Smooth muscle cell (in vitro differentiated cells): Measurements from ENCODE around the gene NIT1. TPM values are rescaled to one million over a fixed set of nuclear protein-coding genes. Genes with fewer than 3 reads are reported as not detected.

ENCODE experiments used
- DNase-seq: peaks from one replicate; lab custom pipeline; 2025; ENCODE audit not compliant: unreplicated experiment; lab: John Stamatoyannopoulos, UW
- H2AFZ ChIP-seq: fragments of 200-600 bp; sonication (generic); 2 replicates; pipeline ENCODE4 v1.6.0; 2016; ENCODE audit warnings: antibody characterized with exemption, low read depth, mild to moderate bottlenecking
- H3F3A ChIP-seq: fragments of 200-600 bp; sonication (generic); 2 replicates; pipeline ENCODE4 v1.6.0; 2017; ENCODE audit warnings: antibody characterized with exemption, low read depth
- H3K27ac ChIP-seq: fragments of 200-600 bp; sonication (generic); 2 replicates; pipeline ENCODE4 v1.5.1; 2016; ENCODE audit warnings: low read depth, mild to moderate bottlenecking
- H3K27me3 ChIP-seq: fragments of 200-600 bp; sonication (generic); 2 replicates; pipeline ENCODE4 v1.6.1; 2016; ENCODE audit warnings: low read depth, mild to moderate bottlenecking
- H3K36me3 ChIP-seq: fragments of 200-600 bp; sonication (generic); 2 replicates; pipeline ENCODE4 v1.5.1; 2016; ENCODE audit warnings: low read depth
- H3K4me1 ChIP-seq: fragments of 200-600 bp; sonication (generic); 2 replicates; pipeline ENCODE4 v1.5.1; 2016; ENCODE audit warnings: low read depth
- H3K4me2 ChIP-seq: fragments of 200-600 bp; sonication (generic); 2 replicates; pipeline ENCODE4 v1.6.0; 2016; ENCODE audit warnings: mild to moderate bottlenecking
- H3K4me3 ChIP-seq: fragments of 200-600 bp; sonication (generic); 2 replicates; pipeline ENCODE4 v1.5.1; 2016; ENCODE audit warnings: mild to moderate bottlenecking
- H3K79me2 ChIP-seq: fragments of 200-600 bp; sonication (generic); 2 replicates; pipeline ENCODE4 v1.6.0; 2016; ENCODE audit warnings: low read depth, mild to moderate bottlenecking
- H3K9ac ChIP-seq: fragments of 200-600 bp; sonication (generic); 2 replicates; pipeline ENCODE4 v1.6.0; 2016; ENCODE audit warnings: low read depth
- H3K9me3 ChIP-seq: fragments of 200-600 bp; sonication (generic); replicated peaks from 2 replicates; pipeline ENCODE4 v1.5.1; 2016; ENCODE audit warnings: low read depth
- H4K20me1 ChIP-seq: fragments of 200-600 bp; sonication (generic); 2 replicates; pipeline ENCODE4 v1.6.0; 2016; ENCODE audit warnings: low read depth
- CTCF ChIP-seq: fragments of 200-600 bp; sonication (generic); IDR thresholded peaks from 2 replicates; pipeline ENCODE4 v1.5.1; 2017; ENCODE audit warnings: borderline replicate concordance, mild to moderate bottlenecking, antibody characterized with exemption; ENCODE audit not compliant: insufficient read depth, poor library complexity, severe bottlenecking
- WGBS: methylation state at CpG from one replicate; pipeline ENCODE4 v1.1.7; 2016; ENCODE audit warnings: low lambda C conversion rate; 5-methylcytosine and 5-hydroxymethylcytosine counted together
- polyA plus RNA-seq: library from polyadenylated mRNA; unstranded; fragments of >200 nt; fragmentation: Nextera tagmentation; extraction: Ambion mirVana; gene quantifications from 2 replicates; pipeline ENCODE4 v1.2.1, GENCODE V29; 2016
- total RNA-seq: library from RNA; depleted of rRNA; stranded (reverse); fragments of >200 nt; gene quantifications from 2 replicates; pipeline ENCODE4 v1.2.3, GENCODE V29; 2014

The NIT1 gene
- total and polyA plus RNA-seq, 2 experiments from 2014 or later: 33.6 to 37.6 TPM

- no peak for TF ChIP-seq CTCF
- DNase-seq: no peak
These were observed 27.9 kb downstream of the NIT1 start for GRCh38 chr1:161145832-161146231.

GRCh38 chr1:161153176-161153575 is 35.3 kb downstream of the NIT1 start:
- Histone ChIP-seq H3K9ac (peak overlapping the region; percentile 98), H2AFZ (peak overlapping the region; percentile 88), H3K36me3 (no peaks in the 10 kb centered on the region), H3K9me3 (no peaks in the 10 kb centered on the region), H3K4me3 (peak overlapping the region; percentile 78), H3F3A (no peaks in the 10 kb centered on the region), H3K27me3 (no peaks in the 10 kb centered on the region), H3K79me2 (peaks cover 10% of the 10 kb centered on the region), H3K4me2 (peak overlapping the region; percentile 86), H4K20me1 (no peaks in the 10 kb centered on the region), H3K4me1 (peaks cover 6% of the 10 kb centered on the region), H3K27ac (peak overlapping the region; percentile 93)
- 26% methylated on average over 9 of the region's 9 CpGs for WGBS
- DNase-seq: no peak
- TF ChIP-seq CTCF: no peak

More at GRCh38 chr1:161145832-161146231, 27.9 kb downstream of the NIT1 start:
- Histone ChIP-seq H3F3A (no peaks in the 10 kb centered on the region), H3K27me3 (no peaks in the 10 kb centered on the region), H3K9me3 (no peaks in the 10 kb centered on the region), H3K36me3 (no peaks in the 10 kb centered on the region), H3K27ac (no peak overlapping the region), H3K4me3 (no peak overlapping the region), H3K9ac (no peak overlapping the region), H3K4me2 (no peak overlapping the region), H2AFZ (no peak overlapping the region), H3K79me2 (no peaks in the 10 kb centered on the region), H4K20me1 (no peaks in the 10 kb centered on the region), H3K4me1 (no peaks in the 10 kb centered on the region)
- WGBS: 94% methylated on average over 3 of the region's 3 CpGs

GRCh38 chr1:161153682-161154337 is 35.9 kb downstream of the NIT1 start, which contains the start of gene UFC1:
UFC1 (plus strand) TSS chr1:161153978; CDS start chr1:161153998, 20 bp downstream.
- no peaks in the 10 kb centered on the region for H3K36me3 ChIP-seq
- H3K9ac ChIP-seq: peak within 1 kb of the TSS; percentile 98
- TF ChIP-seq CTCF: no peak
- H3K4me2 ChIP-seq: peak within 1 kb of the TSS; percentile 86
- peak; percentile 18 for DNase-seq
- WGBS: under 1% methylated on average over 33 of the region's 33 CpGs
- H3K27me3 ChIP-seq: no peaks in the 10 kb centered on the region
- H2AFZ ChIP-seq: peak within 1 kb of the TSS; percentile 88
- H3K4me1 ChIP-seq: peaks cover 6% of the 10 kb centered on the region
- no peaks in the 10 kb centered on the region for H4K20me1 ChIP-seq
- no peaks in the 10 kb centered on the region for H3F3A ChIP-seq
- peak within 1 kb of the TSS; percentile 78 for H3K4me3 ChIP-seq
- H3K27ac ChIP-seq: peak within 1 kb of the TSS; percentile 93
- no peaks in the 10 kb centered on the region for H3K9me3 ChIP-seq
- peaks cover 10% of the 10 kb centered on the region for H3K79me2 ChIP-seq

- H4K20me1 ChIP-seq: no peaks in the 10 kb centered on the region
- 96% methylated on average over 1 of the region's 1 CpG for WGBS
- H3K36me3 ChIP-seq: no peaks in the 10 kb centered on the region
- peaks cover 11% of the 10 kb centered on the region for H3K4me1 ChIP-seq
- no peak for TF ChIP-seq CTCF
- no peak overlapping the region for H3K9ac ChIP-seq
- H3F3A ChIP-seq: no peaks in the 10 kb centered on the region
- DNase-seq: no peak
- H3K4me2 ChIP-seq: no peak overlapping the region
- H3K27ac ChIP-seq: no peak overlapping the region
- no peaks in the 10 kb centered on the region for H3K9me3 ChIP-seq
- no peak overlapping the region for H3K4me3 ChIP-seq
- H3K27me3 ChIP-seq: no peaks in the 10 kb centered on the region
- H2AFZ ChIP-seq: no peak overlapping the region
- H3K79me2 ChIP-seq: peaks cover 10% of the 10 kb centered on the region
These were observed 40.0 kb downstream of the NIT1 start for GRCh38 chr1:161157867-161158266.
